Measurements from ENCODE around the gene TSC2.

DNA sequence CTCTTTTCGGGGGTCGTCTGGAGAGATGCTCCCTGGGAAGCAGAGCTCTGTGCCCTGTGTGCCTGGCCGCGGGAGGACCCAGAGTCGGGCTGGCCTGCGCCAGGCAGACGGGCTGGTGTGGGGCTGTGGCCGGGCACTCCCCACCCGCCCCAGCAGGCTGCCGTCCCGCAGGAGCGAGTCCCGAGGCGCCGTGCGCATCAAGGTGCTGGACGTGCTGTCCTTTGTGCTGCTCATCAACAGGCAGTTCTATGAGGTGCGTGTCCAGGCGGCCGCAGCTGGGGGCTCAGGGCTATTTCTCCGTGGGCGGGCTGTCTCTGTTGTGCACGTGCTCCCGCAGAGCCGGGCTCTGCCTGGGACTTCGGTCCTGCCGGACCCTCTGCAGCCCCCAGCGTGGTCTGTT lies 15.0 kb downstream of the TSC2 start:
- TF ChIP-seq EZH2 (IDR thresholded peaks at IDR 0.05; ENCODE audit: low read depth): no peak
- TF ChIP-seq, protein P1, sequence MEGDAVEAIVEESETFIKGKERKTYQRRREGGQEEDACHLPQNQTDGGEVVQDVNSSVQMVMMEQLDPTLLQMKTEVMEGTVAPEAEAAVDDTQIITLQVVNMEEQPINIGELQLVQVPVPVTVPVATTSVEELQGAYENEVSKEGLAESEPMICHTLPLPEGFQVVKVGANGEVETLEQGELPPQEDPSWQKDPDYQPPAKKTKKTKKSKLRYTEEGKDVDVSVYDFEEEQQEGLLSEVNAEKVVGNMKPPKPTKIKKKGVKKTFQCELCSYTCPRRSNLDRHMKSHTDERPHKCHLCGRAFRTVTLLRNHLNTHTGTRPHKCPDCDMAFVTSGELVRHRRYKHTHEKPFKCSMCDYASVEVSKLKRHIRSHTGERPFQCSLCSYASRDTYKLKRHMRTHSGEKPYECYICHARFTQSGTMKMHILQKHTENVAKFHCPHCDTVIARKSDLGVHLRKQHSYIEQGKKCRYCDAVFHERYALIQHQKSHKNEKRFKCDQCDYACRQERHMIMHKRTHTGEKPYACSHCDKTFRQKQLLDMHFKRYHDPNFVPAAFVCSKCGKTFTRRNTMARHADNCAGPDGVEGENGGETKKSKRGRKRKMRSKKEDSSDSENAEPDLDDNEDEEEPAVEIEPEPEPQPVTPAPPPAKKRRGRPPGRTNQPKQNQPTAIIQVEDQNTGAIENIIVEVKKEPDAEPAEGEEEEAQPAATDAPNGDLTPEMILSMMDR (conservative IDR thresholded peaks at IDR 0.05): no peak
